NCI-H128 (cell line): ENCODE results near the gene OLFM1.
"Not testable (repeated sequence)": the region's sequence is repeated elsewhere in the genome, so short reads cannot be mapped to it uniquely, and the experiment has no call there.

Source experiments
- DNase-seq: peaks from one replicate; lab custom pipeline; 2025; ENCODE audit not compliant: unreplicated experiment; lab: John Stamatoyannopoulos, UW

Gene OLFM1

GRCh38 chr9:135150981-135151380 lies 63.5 kb downstream of the OLFM1 start:
- DNase-seq: no peak

GRCh38 chr9:135151757-135152613 lies 64.5 kb downstream of the OLFM1 start:
- DNase-seq: no peak

- DNase-seq: no peak
These were observed 65.3 kb downstream of the OLFM1 start for GRCh38 chr9:135152614-135153334.

- no peak for DNase-seq
These were observed 66.7 kb downstream of the OLFM1 start for GRCh38 chr9:135154050-135154615.

- no peak for DNase-seq
These were observed 67.9 kb downstream of the OLFM1 start for GRCh38 chr9:135155396-135155795.

GRCh38 chr9:135156525-135157510 lies 69.3 kb downstream of the OLFM1 start:
- DNase-seq: no peak

GRCh38 chr9:135157856-135158563 lies 70.5 kb downstream of the OLFM1 start:
- DNase-seq: no peak

- no peak for DNase-seq
These were observed 71.1 kb downstream of the OLFM1 start for GRCh38 chr9:135158564-135158937.

GRCh38 chr9:135159801-135160200 lies 72.3 kb downstream of the OLFM1 start:
- DNase-seq: no peak

GRCh38 chr9:135160862-135161261 lies 73.4 kb downstream of the OLFM1 start:
- no peak for DNase-seq

GRCh38 chr9:135162599-135162998 lies 75.1 kb downstream of the OLFM1 start:
- not testable (repeated sequence) for DNase-seq

- DNase-seq: no peak
These were observed 75.7 kb downstream of the OLFM1 start for GRCh38 chr9:135163023-135163780.

GRCh38 chr9:135164036-135164435 lies 76.6 kb downstream of the OLFM1 start:
- DNase-seq: no peak

GRCh38 chr9:135165003-135165711 lies 77.7 kb downstream of the OLFM1 start:
- DNase-seq: no peak

GRCh38 chr9:135165756-135166519 lies 78.5 kb downstream of the OLFM1 start:
- DNase-seq: no peak

- DNase-seq: no peak
These were observed 79.1 kb downstream of the OLFM1 start for GRCh38 chr9:135166565-135166964.

- DNase-seq: no peak
These were observed 79.9 kb downstream of the OLFM1 start for GRCh38 chr9:135167356-135167755.
